Tibial nerve (tissue), 3 donors: Measurements from ENCODE around the gene C2orf92.

ENCODE experiments used
- EP300 ChIP-seq, 2 donors: sonication (generic); formaldehyde crosslinking; IDR thresholded peaks; one replicate each; pipeline ENCODE4 v1.6.1; 2017; ENCODE audit warnings: antibody characterized with exemption in 2 of 2, mild to moderate bottlenecking in 1 of 2
- POLR2A ChIP-seq, 2 donors: fragments of 450-650 bp; IDR thresholded peaks; one replicate each; pipeline ENCODE4 v1.6.1; 2017; ENCODE audit warnings: antibody characterized with exemption in 2 of 2, mild to moderate bottlenecking in 2 of 2, moderate library complexity in 2 of 2

DNA sequence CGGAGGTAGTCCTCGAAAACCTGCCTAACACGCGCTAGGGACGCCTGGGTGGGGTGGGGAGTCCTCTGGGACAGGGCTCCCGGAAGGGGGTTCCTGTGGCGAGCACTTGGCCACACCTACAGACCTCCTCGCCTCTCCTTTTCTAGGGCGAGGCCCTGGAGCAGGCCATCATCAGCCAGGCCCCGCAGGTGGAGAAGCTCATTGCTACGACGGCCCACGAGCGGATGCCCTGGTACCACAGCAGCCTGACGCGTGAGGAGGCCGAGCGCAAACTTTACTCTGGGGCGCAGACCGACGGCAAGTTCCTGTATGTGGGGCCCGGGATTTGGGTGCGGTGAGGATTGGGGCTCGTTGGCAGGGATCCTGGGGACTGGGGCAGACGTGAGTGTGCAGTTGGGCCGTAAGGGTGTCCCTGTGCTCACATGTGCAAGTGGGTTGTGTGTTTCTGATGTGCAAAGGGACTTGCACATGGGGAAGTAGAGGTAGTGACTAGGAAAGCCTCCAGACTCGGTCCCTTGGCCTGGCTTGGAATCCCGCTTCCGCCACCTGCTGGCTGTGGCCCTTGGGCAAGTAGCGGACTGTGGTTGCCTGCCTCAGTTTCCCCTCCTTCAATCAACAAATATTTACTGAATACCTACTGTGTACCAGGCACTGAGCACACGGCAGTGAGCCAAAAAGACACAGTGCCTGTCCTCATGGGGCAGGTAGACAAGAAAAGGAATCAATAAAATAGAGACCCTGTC lies 55.6 kb downstream of the C2orf92 start:
- TF ChIP-seq POLR2A (IDR thresholded peaks at IDR 0.05) (no peak), EP300 (IDR thresholded peaks at IDR 0.05) (no peak)
